ENCODE data around the gene BIRC3.

GRCh38 chr11:102272047-102272824, 45.0 kb upstream of the BIRC3 start:
- TF ChIP-seq CTCF (IDR thresholded peaks at IDR 0.05) (no peak), ZFX (IDR thresholded peaks at IDR 0.05; ENCODE audit: borderline replicate concordance) (no peak)

Measured in 22Rv1 (cell line).